Endodermal cell (in vitro differentiated cells): ENCODE data around the gene TCP10L. TPM values are rescaled to one million over a fixed set of nuclear protein-coding genes. Genes with fewer than 3 reads are reported as not detected.

Experiments
- DNase-seq: peaks from one replicate; pipeline ENCODE4 v3.0.0-alpha.2; 2017
- H3K27ac ChIP-seq: 2 replicates; pipeline ENCODE4 v1.5.1; 2013; ENCODE audit warnings: mild to moderate bottlenecking, low read depth, low read length, moderate library complexity
- H3K27me3 ChIP-seq: 2 replicates; pipeline ENCODE4 v1.6.1; 2013; ENCODE audit warnings: mild to moderate bottlenecking, low read length, moderate library complexity; ENCODE audit not compliant: insufficient read depth, control insufficient read depth, poor library complexity, severe bottlenecking
- H3K36me3 ChIP-seq: 2 replicates; pipeline ENCODE4 v1.7.0; 2013; ENCODE audit warnings: mild to moderate bottlenecking, low read length, moderate library complexity; ENCODE audit not compliant: control insufficient read depth, insufficient read depth
- H3K4me1 ChIP-seq: one replicate; pipeline ENCODE4 v1.7.0; 2013; ENCODE audit warnings: low read length; ENCODE audit not compliant: control insufficient read depth, insufficient read depth
- H3K4me3 ChIP-seq: 2 replicates; pipeline ENCODE4 v1.5.1; 2013; ENCODE audit warnings: mild to moderate bottlenecking, low read length, moderate library complexity
- H3K9ac ChIP-seq: 2 replicates; pipeline ENCODE4 v1.6.1; 2013; ENCODE audit warnings: mild to moderate bottlenecking, low read length, moderate library complexity; ENCODE audit not compliant: poor library complexity, severe bottlenecking; ENCODE audit errors: extremely low read depth
- H3K9me3 ChIP-seq: 2 replicates; pipeline ENCODE4 v1.6.1; 2013; ENCODE audit warnings: mild to moderate bottlenecking, low read length, moderate library complexity; ENCODE audit not compliant: control insufficient read depth
- H3K27ac Mint-ChIP-seq: 2 replicates; pipeline ENCODE4 v1.8.0; 2020; ENCODE audit warnings: mixed read lengths
- H3K27me3 Mint-ChIP-seq: 2 replicates; pipeline ENCODE4 v1.8.0; 2021; ENCODE audit warnings: mild to moderate bottlenecking, mixed read lengths; ENCODE audit not compliant: insufficient read depth
- H3K36me3 Mint-ChIP-seq: 2 replicates; pipeline ENCODE4 v1.8.0; 2020; ENCODE audit warnings: low read depth, mixed read lengths
- H3K4me1 Mint-ChIP-seq: 2 replicates; pipeline ENCODE4 v1.8.0; 2020; ENCODE audit warnings: mixed read lengths
- H3K4me3 Mint-ChIP-seq: 2 replicates; pipeline ENCODE4 v1.8.0; 2020; ENCODE audit warnings: mild to moderate bottlenecking, moderate library complexity, mixed read lengths
- H3K9me3 Mint-ChIP-seq: 2 replicates; pipeline ENCODE4 v1.8.0; 2020; ENCODE audit warnings: mild to moderate bottlenecking, mixed read lengths
- WGBS, 2 experiments: methylation state at CpG; one replicate each; pipeline versions ENCODE4 v1.1.5 to v1.1.7; 2013; ENCODE audit warnings: missing lambda C conversion rate in 2 of 2, mixed read lengths in 1 of 2; ENCODE audit not compliant: insufficient coverage in 1 of 2, insufficient read length in 1 of 2; 5-methylcytosine and 5-hydroxymethylcytosine counted together
- total RNA-seq, 2 donors: library from RNA; stranded (reverse); fragmentation: NEBNext Ultra II Directional in 1 of 2; extraction: Animal tissue kit (Norgen Biotek cat#: 25700) in 1 of 2; gene quantifications; 2 replicates in 1 of 2; 3 replicates in 1 of 2; pipeline ENCODE4 v1.2.1, GENCODE V29; 2021
- TF ChIP-seq, protein P1 (sequence below): fragments of 200-600 bp; sonication (generic); conservative IDR thresholded peaks from 2 replicates; pipeline ENCODE4 v1.5.0; 2021; ENCODE audit warnings: antibody characterized with exemption, mild to moderate bottlenecking

Gene TCP10L
- total RNA-seq, 2 donors from 2014 or later: 0.95 to 1.4 TPM

- Mint-ChIP-seq H3K27me3 (no peaks in the 10 kb centered on the region), H3K4me3 (no peak overlapping the region), H3K9me3 (no peaks in the 10 kb centered on the region), H3K4me1 (no peaks in the 10 kb centered on the region), H3K27ac (no peak overlapping the region), H3K36me3 (no peaks in the 10 kb centered on the region)
- Histone ChIP-seq H3K4me1 (no peaks in the 10 kb centered on the region), H3K4me3 (no peak overlapping the region), H3K36me3 (no peaks in the 10 kb centered on the region), H3K9me3 (no peaks in the 10 kb centered on the region), H3K27me3 (no peaks in the 10 kb centered on the region), H3K27ac (no peak overlapping the region), H3K9ac (no peak overlapping the region)
- 90 to 92% methylated on average over 9 to 13 of the region's 13 CpGs for WGBS, 2 experiments
- TF ChIP-seq, protein P1, sequence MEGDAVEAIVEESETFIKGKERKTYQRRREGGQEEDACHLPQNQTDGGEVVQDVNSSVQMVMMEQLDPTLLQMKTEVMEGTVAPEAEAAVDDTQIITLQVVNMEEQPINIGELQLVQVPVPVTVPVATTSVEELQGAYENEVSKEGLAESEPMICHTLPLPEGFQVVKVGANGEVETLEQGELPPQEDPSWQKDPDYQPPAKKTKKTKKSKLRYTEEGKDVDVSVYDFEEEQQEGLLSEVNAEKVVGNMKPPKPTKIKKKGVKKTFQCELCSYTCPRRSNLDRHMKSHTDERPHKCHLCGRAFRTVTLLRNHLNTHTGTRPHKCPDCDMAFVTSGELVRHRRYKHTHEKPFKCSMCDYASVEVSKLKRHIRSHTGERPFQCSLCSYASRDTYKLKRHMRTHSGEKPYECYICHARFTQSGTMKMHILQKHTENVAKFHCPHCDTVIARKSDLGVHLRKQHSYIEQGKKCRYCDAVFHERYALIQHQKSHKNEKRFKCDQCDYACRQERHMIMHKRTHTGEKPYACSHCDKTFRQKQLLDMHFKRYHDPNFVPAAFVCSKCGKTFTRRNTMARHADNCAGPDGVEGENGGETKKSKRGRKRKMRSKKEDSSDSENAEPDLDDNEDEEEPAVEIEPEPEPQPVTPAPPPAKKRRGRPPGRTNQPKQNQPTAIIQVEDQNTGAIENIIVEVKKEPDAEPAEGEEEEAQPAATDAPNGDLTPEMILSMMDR: no peak
- no peak for DNase-seq
Measured at GRCh38 chr21:32587120-32587519, 1.8 kb upstream of the TCP10L start.

DNA sequence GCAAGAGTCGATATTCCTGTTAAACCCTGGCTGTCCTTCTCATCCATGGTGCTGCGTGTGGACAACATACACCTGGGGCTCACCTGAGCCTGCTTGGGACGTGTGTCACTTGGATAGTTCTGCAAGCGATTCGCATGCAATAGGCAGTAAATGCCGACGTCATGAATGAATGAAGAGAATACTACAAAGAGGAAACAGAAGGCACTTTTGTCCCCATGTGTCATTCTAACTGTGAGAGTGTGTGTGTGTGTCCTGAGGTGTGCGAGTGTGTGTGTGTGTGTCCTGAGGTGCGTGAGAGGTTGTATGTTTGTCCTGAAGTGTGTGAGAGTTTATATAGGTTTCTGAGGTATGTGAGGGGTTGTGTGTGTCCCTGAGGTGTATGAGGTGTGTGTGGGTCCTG is 647 bp upstream of the TCP10L start:
- TF ChIP-seq, protein P1: no peak
- Mint-ChIP-seq H3K9me3 (no peaks in the 10 kb centered on the region), H3K27me3 (no peaks in the 10 kb centered on the region), H3K4me1 (no peaks in the 10 kb centered on the region), H3K36me3 (no peaks in the 10 kb centered on the region), H3K27ac (no peak overlapping the region), H3K4me3 (no peak overlapping the region)
- no peaks in the 10 kb centered on the region for H3K4me1 ChIP-seq
- WGBS, 2 experiments: 92% methylated on average over 8 to 9 of the region's 9 CpGs
- no peak for DNase-seq
- H3K27me3 ChIP-seq: no peaks in the 10 kb centered on the region
- no peak overlapping the region for H3K9ac ChIP-seq
- no peak overlapping the region for H3K4me3 ChIP-seq
- no peaks in the 10 kb centered on the region for H3K9me3 ChIP-seq
- H3K27ac ChIP-seq: no peak overlapping the region
- H3K36me3 ChIP-seq: no peaks in the 10 kb centered on the region

- Histone ChIP-seq H3K27me3 (peaks cover 2% of the 10 kb centered on the region), H3K36me3 (no peaks in the 10 kb centered on the region), H3K9ac (no peak overlapping the region), H3K9me3 (no peaks in the 10 kb centered on the region), H3K27ac (no peak overlapping the region), H3K4me3 (no peak overlapping the region), H3K4me1 (no peaks in the 10 kb centered on the region)
- TF ChIP-seq, protein P1: no peak
- Mint-ChIP-seq H3K27ac (no peak overlapping the region), H3K36me3 (no peaks in the 10 kb centered on the region), H3K9me3 (no peaks in the 10 kb centered on the region), H3K4me3 (no peak overlapping the region), H3K4me1 (no peaks in the 10 kb centered on the region), H3K27me3 (no peaks in the 10 kb centered on the region)
- WGBS, 2 experiments: 90 to 93% methylated on average over 3 to 8 of the region's 8 CpGs
- no peak for DNase-seq
Measured at GRCh38 chr21:32584472-32584871, 851 bp downstream of the TCP10L start.
